ENCODE data around the gene NEK11. TPM values are rescaled to one million over a fixed set of nuclear protein-coding genes. Genes with fewer than 3 reads are reported as not detected.
"Not testable (repeated sequence)": the region's sequence is repeated elsewhere in the genome, so short reads cannot be mapped to it uniquely, and the experiment has no call there.

The NEK11 gene
- total RNA-seq, 2 experiments from 2014 or later: 1.1 to 1.6 TPM

GRCh38 chr3:131380821-131381444 lies 354.3 kb downstream of the NEK11 start:
- peaks cover 28% of the 10 kb centered on the region for H3K4me1 Mint-ChIP-seq
- H3K27me3 Mint-ChIP-seq, H3K9me3 Mint-ChIP-seq, POLR2A ChIA-PET, DNase-seq: not testable (repeated sequence)
- H3K4me3 Mint-ChIP-seq: peak overlapping the region; percentile 93
- H3K27ac Mint-ChIP-seq: peak overlapping the region; percentile 99
- peaks cover 14% of the 10 kb centered on the region for H3K36me3 Mint-ChIP-seq (ENCODE audit: low read depth)
- CTCF ChIA-PET: interaction anchor here (0.8 to 1.5 kb wide), 2 partner anchors 208 to 275 kb away, joined by 3 read pairs; no protein-coding TSS in a partner anchor

- Mint-ChIP-seq H3K4me1 (peaks cover 35% of the 10 kb centered on the region), H3K4me3 (peak within 1 kb of the TSS; percentile 93), H3K9me3 (no peaks in the 10 kb centered on the region), H3K27ac (peak within 1 kb of the TSS; percentile 99), H3K27me3 (no peaks in the 10 kb centered on the region), H3K36me3 (ENCODE audit: low read depth) (peaks cover 16% of the 10 kb centered on the region)
- DNase-seq: peak; percentile 98
- ChIA-PET CTCF (interaction anchor here (0.8 to 1.5 kb wide), 4 partner anchors 91 to 346 kb away, joined by 3 read pairs; no protein-coding TSS in a partner anchor), POLR2A (no interaction called here)
Observed at GRCh38 chr3:131381445-131382291, 355.0 kb downstream of the NEK11 start, which contains the start of gene NUDT16. Gene NUDT16 (plus strand): TSS chr3:131381774. CDS start chr3:131381805, 31 bp downstream.

GRCh38 chr3:131386429-131387165 lies 359.9 kb downstream of the NEK11 start:
- Mint-ChIP-seq H3K4me1 (peaks cover 33% of the 10 kb centered on the region), H3K9me3 (no peaks in the 10 kb centered on the region), H3K36me3 (ENCODE audit: low read depth) (peaks cover 13% of the 10 kb centered on the region), H3K27me3 (peaks cover 1% of the 10 kb centered on the region), H3K4me3 (no peak overlapping the region), H3K27ac (no peak overlapping the region)
- DNase-seq: no peak
- CTCF ChIA-PET: no interaction called here
- POLR2A ChIA-PET: no interaction called here

GRCh38 chr3:131387796-131388489 lies 361.3 kb downstream of the NEK11 start:
- H3K4me1 Mint-ChIP-seq: peaks cover 25% of the 10 kb centered on the region
- H3K27ac Mint-ChIP-seq: no peak overlapping the region
- H3K9me3 Mint-ChIP-seq: no peaks in the 10 kb centered on the region
- H3K36me3 Mint-ChIP-seq (ENCODE audit: low read depth): peaks cover 13% of the 10 kb centered on the region
- H3K4me3 Mint-ChIP-seq: no peak overlapping the region
- DNase-seq: no peak
- ChIA-PET POLR2A (no interaction called here), CTCF (no interaction called here)
- peaks cover 1% of the 10 kb centered on the region for H3K27me3 Mint-ChIP-seq

- H3K36me3 Mint-ChIP-seq (ENCODE audit: low read depth): peaks cover 13% of the 10 kb centered on the region
- CTCF ChIA-PET: no interaction called here
Observed at GRCh38 chr3:131388490-131388799, 361.8 kb downstream of the NEK11 start.

GRCh38 chr3:131390331-131390730 lies 363.7 kb downstream of the NEK11 start:
- Mint-ChIP-seq H3K36me3 (ENCODE audit: low read depth) (peaks cover 5% of the 10 kb centered on the region), H3K27me3 (peaks cover 1% of the 10 kb centered on the region), H3K9me3 (no peaks in the 10 kb centered on the region), H3K4me3 (no peak overlapping the region), H3K4me1 (peaks cover 15% of the 10 kb centered on the region), H3K27ac (no peak overlapping the region)
- CTCF ChIA-PET: no interaction called here
- POLR2A ChIA-PET: no interaction called here
- no peak for DNase-seq

More at GRCh38 chr3:131388490-131388799, 361.8 kb downstream of the NEK11 start:
- Mint-ChIP-seq H3K4me1 (peaks cover 25% of the 10 kb centered on the region), H3K27me3 (peaks cover 1% of the 10 kb centered on the region), H3K27ac (no peak overlapping the region), H3K9me3 (no peaks in the 10 kb centered on the region), H3K4me3 (no peak overlapping the region)
- DNase-seq: no peak
- POLR2A ChIA-PET: no interaction called here

GRCh38 chr3:131393051-131393450 lies 366.4 kb downstream of the NEK11 start:
- Mint-ChIP-seq H3K27ac (no peak overlapping the region), H3K4me1 (no peaks in the 10 kb centered on the region), H3K9me3 (no peaks in the 10 kb centered on the region), H3K27me3 (peaks cover 1% of the 10 kb centered on the region), H3K4me3 (no peak overlapping the region), H3K36me3 (ENCODE audit: low read depth) (no peaks in the 10 kb centered on the region)
- ChIA-PET CTCF (no interaction called here), POLR2A (no interaction called here)
- no peak for DNase-seq

GRCh38 chr3:131393868-131394267 lies 367.2 kb downstream of the NEK11 start:
- Mint-ChIP-seq H3K27ac (no peak overlapping the region), H3K4me3 (no peak overlapping the region), H3K9me3 (no peaks in the 10 kb centered on the region), H3K36me3 (ENCODE audit: low read depth) (no peaks in the 10 kb centered on the region), H3K27me3 (peaks cover 1% of the 10 kb centered on the region), H3K4me1 (no peaks in the 10 kb centered on the region)
- POLR2A ChIA-PET: no interaction called here
- no peak for DNase-seq
- CTCF ChIA-PET: no interaction called here

- Mint-ChIP-seq H3K27ac (no peak overlapping the region), H3K36me3 (ENCODE audit: low read depth) (no peaks in the 10 kb centered on the region), H3K4me3 (no peak overlapping the region), H3K9me3 (no peaks in the 10 kb centered on the region), H3K4me1 (no peaks in the 10 kb centered on the region), H3K27me3 (peaks cover 1% of the 10 kb centered on the region)
- no peak for DNase-seq
- ChIA-PET POLR2A (no interaction called here), CTCF (no interaction called here)
Observed at GRCh38 chr3:131394400-131394799, 367.7 kb downstream of the NEK11 start.

- Mint-ChIP-seq H3K4me3 (no peak overlapping the region), H3K9me3 (no peaks in the 10 kb centered on the region), H3K36me3 (ENCODE audit: low read depth) (no peaks in the 10 kb centered on the region), H3K27ac (no peak overlapping the region), H3K27me3 (no peaks in the 10 kb centered on the region), H3K4me1 (no peaks in the 10 kb centered on the region)
- POLR2A ChIA-PET: no interaction called here
- CTCF ChIA-PET: no interaction called here
- DNase-seq: no peak
Observed at GRCh38 chr3:131396170-131396569, 369.5 kb downstream of the NEK11 start.

- H3K4me3 Mint-ChIP-seq: no peak overlapping the region
- POLR2A ChIA-PET: no interaction called here
- H3K4me1 Mint-ChIP-seq: no peaks in the 10 kb centered on the region
- H3K27me3 Mint-ChIP-seq: no peaks in the 10 kb centered on the region
- H3K9me3 Mint-ChIP-seq: no peaks in the 10 kb centered on the region
- CTCF ChIA-PET: no interaction called here
- no peak for DNase-seq
- no peak overlapping the region for H3K27ac Mint-ChIP-seq
- H3K36me3 Mint-ChIP-seq (ENCODE audit: low read depth): no peaks in the 10 kb centered on the region
Observed at GRCh38 chr3:131397889-131398288, 371.2 kb downstream of the NEK11 start.

All from activated CD4-positive, alpha-beta T cell treated with anti-CD3 and anti-CD28 coated beads, Interleukin-2, amount 10 ng/mL, durations not matched to agents 7 days and 5 days (primary cell).